ENCODE data around the gene ATL3.
"Not testable (repeated sequence)": the region's sequence is repeated elsewhere in the genome, so short reads cannot be mapped to it uniquely, and the experiment has no call there.

ATL3 gene

DNA sequence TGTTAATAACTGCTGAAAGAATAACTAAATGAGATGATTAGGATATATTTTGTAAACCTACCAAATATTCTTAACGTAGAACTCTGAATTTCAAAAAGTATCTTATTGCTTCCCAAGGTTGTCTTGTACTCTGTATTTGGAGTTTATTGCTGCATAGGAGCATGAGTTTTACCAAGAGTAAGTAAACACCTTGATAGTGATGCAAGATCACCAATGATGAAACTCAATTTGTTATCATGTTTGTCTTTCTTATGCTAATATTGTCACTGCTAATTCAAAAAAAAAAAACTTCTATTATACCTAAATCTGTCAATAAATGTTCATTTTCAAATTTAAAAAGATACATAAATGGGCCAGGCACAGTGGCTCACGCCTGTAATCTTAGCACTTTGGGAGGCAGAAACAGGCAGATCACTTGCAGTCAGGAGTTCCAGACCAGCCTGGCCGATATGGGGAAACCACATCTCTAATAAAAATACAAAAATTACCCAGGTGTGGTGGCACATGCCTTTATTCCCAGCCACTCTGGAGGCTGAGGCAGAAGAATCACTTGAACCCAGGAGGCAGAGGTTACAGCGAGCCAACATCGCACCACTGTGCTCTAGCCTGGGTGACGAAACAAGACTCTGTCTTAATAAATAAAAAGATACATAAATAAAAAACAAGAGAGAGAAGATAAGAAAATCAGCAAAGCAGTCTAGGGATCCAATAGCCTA, 84.6 kb downstream of the ATL3 start:
- no peak for DNase-seq

DNA sequence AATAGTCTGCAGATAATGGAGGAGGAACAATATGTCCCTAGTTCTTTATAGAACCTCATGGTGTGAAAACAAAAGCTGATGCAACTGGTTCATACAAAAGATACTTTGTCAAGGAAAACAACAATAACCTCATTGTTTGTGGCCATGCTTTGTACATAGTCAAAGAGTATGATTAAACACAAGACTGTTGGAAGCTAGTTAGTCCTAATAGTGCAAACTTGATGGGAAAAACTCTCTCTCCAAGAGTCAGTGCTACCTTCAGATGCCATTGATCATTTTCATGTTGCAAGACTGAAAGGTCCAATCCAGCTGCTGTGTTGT, 87.9 kb downstream of the ATL3 start:
- no peak for DNase-seq

DNA sequence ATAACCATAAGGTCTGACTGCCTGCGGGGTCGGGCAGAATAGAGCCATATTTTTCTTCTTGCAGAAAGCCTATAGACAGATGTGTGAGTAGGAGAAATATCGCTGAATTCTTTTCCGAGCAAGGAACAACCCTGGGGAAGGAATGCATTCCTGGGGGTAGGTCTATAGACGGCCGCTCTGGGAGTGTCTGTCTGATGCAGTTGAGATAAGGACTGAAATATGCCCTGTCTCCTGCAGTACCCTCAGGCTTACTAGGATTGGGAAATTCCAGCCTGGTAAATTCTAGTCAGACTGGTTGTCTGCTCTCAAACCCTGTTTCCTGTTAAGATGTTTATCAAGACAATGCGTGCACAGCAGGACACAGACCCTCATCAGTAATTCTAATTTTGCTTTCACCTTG, 90.0 kb downstream of the ATL3 start:
- not testable (repeated sequence) for DNase-seq

DNA sequence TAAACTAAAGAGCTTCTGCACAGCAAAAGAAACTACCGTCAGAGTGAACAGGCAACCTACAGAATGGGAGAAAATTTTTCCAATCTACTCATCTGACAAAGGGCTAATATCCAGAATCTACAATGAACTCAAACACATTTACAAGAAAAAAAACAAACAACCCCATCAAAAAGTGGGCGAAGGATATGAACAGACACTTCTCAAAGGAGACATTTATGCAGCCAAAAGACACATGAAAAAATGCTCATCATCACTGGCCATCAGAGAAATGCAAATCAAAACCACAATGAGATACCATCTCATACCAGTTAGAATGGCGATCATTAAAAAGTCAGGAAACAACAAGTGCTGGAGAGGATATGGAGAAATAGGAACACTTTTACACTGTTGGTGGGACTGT, 92.3 kb downstream of the ATL3 start:
- not testable (repeated sequence) for DNase-seq

DNA sequence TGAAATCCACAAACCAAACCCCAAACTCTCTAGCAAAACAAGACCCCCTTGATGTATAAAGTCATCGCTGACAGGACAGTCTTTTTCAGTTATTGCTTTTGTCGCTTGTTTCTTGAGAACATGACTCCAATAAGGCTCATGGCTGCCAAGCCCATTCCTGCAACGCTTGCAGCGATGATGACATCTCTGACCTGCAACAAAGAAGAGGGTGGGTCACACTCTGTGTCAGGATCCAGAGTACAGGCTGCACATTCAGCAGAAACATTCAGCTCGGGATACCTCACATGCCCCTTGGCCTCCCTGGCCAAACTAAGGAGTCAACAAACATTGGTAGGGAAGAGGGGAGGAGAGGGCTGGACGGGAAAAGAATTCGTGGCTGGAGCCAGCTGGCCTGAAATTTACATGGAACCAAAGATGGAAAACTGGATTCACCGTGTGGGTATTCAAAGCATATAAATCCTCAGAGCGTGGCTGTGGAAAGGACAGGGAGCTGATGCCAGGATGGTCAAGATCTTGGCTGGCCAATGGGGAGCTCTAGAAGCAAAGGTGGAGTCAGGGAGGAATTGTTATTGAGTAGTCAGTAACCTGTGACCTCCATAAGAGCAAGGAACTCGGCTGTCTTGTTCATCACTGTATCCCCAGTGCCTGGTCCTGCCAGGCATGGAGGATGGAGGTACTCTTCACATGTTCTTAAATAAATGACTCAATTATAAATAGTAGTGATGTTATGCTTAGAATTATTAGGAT, 96.1 kb downstream of the ATL3 start:
- DNase-seq, result no peak
